NCI-H748 treated with DMSO at 0.1 percent for 48 hours (cell line): Measurements from ENCODE around the gene GLDC.
A peak's percentile ranks its signal among the peaks of the same experiment; 100 is the strongest.

ENCODE experiments used
- DNase-seq: peaks from one replicate; lab custom pipeline; 2025; lab: John Stamatoyannopoulos, UW

Gene GLDC

DNA sequence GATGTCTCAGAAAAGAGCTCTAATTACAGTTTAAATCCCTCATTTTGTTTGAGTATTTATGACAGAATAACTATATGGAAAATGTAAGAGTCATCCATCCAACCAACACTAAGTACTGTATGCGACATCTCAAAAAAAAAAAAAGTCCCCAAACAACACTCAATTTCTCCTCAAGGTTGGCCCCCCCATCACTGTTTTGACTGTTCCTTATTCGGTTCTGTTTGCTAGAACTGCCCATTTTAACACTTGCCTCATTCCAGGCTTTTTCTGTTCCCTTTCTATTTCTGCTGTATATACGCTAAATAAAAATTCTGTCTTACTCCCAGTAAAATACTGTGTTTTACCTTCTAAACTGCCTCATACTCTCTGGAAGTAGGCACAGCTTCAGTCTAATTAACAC lies 25.2 kb downstream of the GLDC start:
- DNase-seq, result no peak

DNA sequence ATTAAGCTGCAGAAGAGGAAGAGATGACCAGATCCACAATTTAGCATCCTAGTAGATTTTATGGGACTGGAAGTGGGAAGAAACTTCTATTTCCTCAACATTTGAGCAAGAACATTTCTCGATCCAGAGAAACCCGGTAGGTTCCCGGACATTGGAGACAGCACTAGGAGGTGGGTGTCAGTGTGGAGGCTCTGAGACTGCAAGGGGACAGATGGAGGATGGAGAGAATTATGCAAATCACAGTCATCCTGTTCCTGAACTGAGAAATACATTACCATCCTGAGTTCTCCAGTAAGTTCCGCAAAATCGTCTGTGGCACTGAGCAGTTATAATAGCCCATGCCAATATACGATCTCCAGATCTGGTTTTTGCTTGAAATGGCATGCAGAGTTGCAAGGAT lies 25.6 kb downstream of the GLDC start:
- DNase-seq, result no peak

- DNase-seq, result peak; percentile 41
Measured at GRCh38 chr9:6616951-6617602, 28.5 kb downstream of the GLDC start.

- DNase-seq, result no peak
Measured at GRCh38 chr9:6614489-6614888, 31.0 kb downstream of the GLDC start.

GRCh38 chr9:6611865-6612264 lies 33.7 kb downstream of the GLDC start:
- DNase-seq, result no peak

- DNase-seq, result no peak
Measured at GRCh38 chr9:6610073-6610472, 35.5 kb downstream of the GLDC start.

- DNase-seq, result no peak
Measured at GRCh38 chr9:6609497-6610016, 36.0 kb downstream of the GLDC start.

DNA sequence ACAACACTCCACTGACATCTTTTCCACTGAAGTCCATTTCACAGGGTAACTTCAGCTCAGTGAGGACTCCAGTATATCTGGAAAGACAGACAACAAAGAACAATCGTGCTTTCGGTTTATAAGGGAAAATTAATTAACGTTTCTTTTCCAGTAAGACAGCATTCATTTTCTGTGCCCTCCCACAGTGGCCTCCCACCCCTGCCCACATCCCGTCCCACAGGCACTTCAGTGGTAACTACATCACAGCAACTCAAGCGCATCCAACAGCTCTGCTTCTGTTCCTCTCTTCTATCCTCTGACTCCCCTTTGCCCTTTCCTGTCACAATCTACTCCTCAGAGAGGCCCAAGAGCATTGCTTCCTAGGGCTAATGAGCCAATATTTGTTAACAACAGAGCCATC lies 40.3 kb downstream of the GLDC start:
- DNase-seq, result no peak

- no peak for DNase-seq
Measured at GRCh38 chr9:6600426-6600825, 45.1 kb downstream of the GLDC start.

- no peak for DNase-seq
Measured at GRCh38 chr9:6600006-6600405, 45.5 kb downstream of the GLDC start.

DNA sequence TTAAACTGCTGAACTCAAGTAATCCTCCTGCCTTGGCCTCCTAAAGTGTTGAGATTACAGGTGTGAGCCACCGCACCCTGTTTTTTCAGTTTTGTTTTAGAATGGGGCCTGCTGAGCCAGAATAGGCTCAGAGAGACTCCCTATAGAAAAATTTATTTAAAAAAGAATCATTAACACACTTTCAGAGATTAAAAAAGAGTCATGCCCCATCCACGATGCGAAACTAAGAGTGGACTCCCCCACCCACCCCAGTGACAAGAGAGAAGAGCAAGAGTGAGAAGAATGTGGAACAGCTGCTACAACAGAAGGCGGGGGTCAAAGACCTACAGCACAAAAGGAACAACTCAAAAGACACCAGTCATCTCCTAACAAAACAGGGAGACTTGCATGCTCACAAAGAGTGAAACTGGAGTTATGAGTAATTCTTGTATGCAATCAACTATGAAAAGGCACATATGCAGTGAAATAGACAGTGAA lies 47.2 kb downstream of the GLDC start:
- DNase-seq, result no peak

DNA sequence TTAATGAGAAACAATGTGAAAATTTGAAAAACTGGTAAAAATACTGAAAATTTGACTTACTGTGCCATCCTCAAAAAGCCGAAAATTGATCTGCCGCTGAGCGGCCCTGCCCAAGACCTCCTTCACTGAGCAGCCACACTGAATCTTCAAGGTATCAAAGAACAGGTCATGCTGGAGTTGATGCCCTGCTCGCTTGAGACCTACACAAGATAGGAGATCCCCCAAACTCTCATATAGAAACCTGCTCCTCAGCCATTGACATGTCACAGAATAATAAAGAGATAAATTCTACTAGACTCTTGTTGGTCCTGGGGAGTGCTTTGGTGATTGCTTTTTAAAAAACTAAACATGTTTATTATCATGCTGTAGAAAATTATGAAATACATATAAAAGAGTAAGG lies 52.7 kb downstream of the GLDC start:
- no peak for DNase-seq

- DNase-seq, result no peak
Measured at GRCh38 chr9:6592231-6592630, 53.3 kb downstream of the GLDC start.

GRCh38 chr9:6590772-6591384 lies 54.7 kb downstream of the GLDC start:
- peak; percentile 26 for DNase-seq

DNA sequence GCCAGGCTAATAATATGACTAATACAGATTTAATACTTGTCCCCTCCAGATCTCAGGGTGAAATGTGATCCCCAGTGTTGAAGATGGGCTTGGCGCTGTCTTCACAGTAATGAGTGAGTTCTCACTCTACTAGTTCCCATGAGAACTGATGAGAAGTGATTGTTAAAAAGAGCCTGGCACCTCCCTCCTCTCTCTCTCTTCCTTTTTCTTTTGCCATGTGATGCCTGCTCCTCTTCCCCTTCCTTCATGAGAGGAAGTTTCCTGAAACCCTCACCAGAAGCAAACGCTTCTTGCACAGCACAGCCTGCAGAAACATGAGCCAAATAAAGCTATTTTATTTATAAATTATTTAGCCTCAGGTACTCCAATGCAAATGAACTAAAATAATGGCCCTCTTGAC lies 55.2 kb downstream of the GLDC start:
- DNase-seq, result no peak

DNA sequence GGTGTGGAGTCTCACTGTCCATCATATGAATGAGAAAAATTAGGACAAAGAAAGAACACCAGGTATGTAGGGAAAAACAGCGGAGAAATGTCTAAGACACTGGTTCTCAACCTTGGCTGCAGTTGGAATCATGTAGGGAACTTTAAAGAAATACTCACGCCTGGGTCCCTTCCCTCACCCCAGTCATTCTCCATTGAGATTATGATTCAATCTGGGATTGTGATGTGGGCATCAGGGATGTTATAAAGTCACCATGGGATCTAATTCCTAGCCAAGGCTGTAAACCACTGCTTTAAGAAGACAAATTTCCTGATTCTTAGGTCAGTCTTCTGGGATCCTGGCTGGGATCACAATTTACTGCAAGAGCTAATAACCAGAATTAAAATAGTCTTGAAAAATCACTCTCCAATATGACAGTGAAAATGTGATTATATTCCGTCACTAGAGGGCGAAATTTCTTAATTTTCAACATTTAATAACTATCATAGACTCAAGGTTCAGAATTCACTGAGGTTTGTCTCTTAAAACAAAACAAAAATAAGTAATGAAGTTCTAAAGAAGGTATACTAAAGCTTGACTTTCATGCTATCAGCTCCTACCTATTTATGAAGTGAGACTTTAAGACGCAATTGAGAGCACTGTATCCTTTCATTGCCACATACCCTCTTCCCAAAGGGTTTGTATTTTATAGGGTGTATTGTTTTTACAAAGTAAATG lies 60.5 kb downstream of the GLDC start:
- no peak for DNase-seq

DNA sequence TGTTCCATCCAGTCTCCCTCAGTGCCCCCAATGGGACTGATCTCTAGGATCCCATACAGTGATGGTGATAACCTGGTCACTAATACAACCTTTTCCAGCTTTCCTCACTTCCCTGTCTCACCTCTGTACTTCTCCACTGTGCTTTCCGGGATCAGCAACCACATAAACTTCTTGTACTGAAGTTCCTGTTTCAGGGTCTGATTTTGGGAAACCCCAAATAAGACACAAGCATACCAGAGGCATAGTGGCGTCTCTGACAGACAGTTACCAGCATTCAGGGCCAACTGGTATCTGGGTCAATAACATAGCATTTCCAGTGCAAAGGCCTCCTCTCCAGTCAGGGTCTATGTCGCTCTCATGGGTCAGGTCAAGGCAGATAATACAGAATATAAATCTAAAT lies 64.3 kb downstream of the GLDC start:
- no peak for DNase-seq

GRCh38 chr9:6579613-6580012 lies 65.9 kb downstream of the GLDC start:
- no peak for DNase-seq

- no peak for DNase-seq
Measured at GRCh38 chr9:6576987-6577386, 68.5 kb downstream of the GLDC start.

- no peak for DNase-seq
Measured at GRCh38 chr9:6575324-6576034, 70.0 kb downstream of the GLDC start.

- no peak for DNase-seq
Measured at GRCh38 chr9:6567140-6567591, 78.4 kb downstream of the GLDC start.

GRCh38 chr9:6566409-6567139 lies 79.0 kb downstream of the GLDC start:
- DNase-seq, result no peak
